ENCODE data around the gene TAS2R30.
"Not testable (repeated sequence)": the region's sequence is repeated elsewhere in the genome, so short reads cannot be mapped to it uniquely, and the experiment has no call there.

Gene TAS2R30

GRCh38 chr12:11134305-11134704 lies at the start of gene TAS2R30:
TSS of gene TAS2R30 (minus strand) at chr12:11134644. CDS start at chr12:11134244, 400 bp downstream.
- DNase-seq = no peak

GRCh38 chr12:11183011-11183410 lies 48.6 kb upstream of the TAS2R30 start:
- no peak for DNase-seq

- no peak for DNase-seq
Observed at GRCh38 chr12:11182529-11182928, 48.1 kb upstream of the TAS2R30 start.

DNA sequence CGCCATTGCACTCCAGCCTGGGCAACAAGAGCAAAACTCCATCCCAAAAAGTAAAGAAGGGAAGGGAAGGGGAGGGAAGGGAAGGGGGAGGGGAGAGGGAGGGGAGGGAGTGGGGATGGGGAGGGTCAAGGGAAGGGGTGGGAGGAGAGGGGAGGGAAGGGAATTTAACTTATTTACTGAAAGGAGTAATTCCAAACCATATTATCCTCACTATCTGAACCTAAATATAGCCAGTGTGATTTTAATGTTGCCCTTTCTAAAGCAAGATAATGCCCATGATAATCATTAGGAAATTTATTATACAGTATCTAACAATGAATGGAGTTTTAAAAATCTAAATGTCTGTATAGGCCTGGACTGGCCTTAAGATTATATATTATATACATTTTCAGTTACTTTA lies 43.8 kb upstream of the TAS2R30 start:
- no peak for DNase-seq

GRCh38 chr12:11174022-11174421 lies 39.6 kb upstream of the TAS2R30 start:
- DNase-seq = no peak

- peak in 1 of 2 donors; percentile 30 for DNase-seq
Observed at GRCh38 chr12:11171969-11172675, 37.7 kb upstream of the TAS2R30 start.

GRCh38 chr12:11171145-11171968 lies 36.9 kb upstream of the TAS2R30 start, which contains the start of gene SMIM10L1:
TSS of gene SMIM10L1 (plus strand) at chr12:11171194. CDS start at chr12:11171357, 163 bp downstream.
- DNase-seq = peak; percentile 62 to 86

DNA sequence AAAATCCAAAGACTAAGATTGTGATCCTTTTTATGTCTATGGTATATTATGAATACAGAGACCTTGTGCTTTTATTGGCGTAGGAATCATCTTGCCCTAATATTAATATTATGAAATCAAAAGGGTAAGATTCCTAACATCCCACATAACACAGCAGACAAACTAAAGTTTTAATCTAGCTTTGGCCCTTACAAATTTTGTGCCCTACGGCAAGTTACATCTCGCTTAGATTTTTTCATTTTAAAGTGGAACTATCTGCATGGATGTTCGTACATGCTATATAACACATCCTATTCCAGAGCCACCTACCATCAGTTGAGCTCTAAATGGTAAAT lies 36.3 kb upstream of the TAS2R30 start:
- DNase-seq = no peak

GRCh38 chr12:11166300-11166699 lies 31.9 kb upstream of the TAS2R30 start:
- DNase-seq = no peak

DNA sequence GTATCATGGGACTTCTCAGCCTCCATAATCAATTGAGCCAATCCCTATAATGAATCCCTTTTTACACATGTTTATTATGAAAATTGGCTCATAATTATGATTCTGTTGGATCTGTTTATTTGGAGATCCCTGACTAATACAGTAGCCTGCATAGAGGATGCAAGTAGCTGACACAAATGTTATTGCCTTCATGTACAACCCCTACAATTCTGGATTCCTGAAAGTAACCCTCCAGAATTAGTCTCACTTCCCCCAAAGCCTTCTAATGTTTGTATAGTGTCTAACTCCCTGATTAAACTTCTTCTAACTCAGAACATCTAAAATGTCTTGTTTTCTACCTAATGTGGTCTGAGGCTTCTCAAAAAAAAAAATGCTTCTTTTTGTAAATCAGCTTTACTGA lies 29.9 kb upstream of the TAS2R30 start:
- no peak for DNase-seq

DNA sequence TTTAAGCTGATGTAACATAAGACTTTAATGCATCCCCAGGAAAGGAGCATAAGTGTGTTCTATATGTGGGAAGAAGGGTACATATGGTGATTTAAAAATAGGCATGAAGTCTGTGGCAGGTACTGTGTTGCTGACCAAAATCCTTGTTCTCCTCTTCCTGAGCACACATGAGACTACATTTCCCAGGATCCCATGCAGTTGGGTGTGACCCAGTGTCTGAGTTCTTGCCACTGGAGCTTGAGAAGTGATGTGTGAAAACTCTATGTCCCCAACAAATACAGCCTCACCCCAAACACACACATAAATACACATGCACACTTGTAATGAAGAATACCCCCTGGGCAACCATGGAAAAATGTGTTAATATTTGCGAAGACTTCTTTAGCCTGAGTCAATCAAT lies 28.1 kb upstream of the TAS2R30 start:
- no peak for DNase-seq

GRCh38 chr12:11158885-11159444 lies 24.5 kb upstream of the TAS2R30 start:
- DNase-seq = no peak

DNA sequence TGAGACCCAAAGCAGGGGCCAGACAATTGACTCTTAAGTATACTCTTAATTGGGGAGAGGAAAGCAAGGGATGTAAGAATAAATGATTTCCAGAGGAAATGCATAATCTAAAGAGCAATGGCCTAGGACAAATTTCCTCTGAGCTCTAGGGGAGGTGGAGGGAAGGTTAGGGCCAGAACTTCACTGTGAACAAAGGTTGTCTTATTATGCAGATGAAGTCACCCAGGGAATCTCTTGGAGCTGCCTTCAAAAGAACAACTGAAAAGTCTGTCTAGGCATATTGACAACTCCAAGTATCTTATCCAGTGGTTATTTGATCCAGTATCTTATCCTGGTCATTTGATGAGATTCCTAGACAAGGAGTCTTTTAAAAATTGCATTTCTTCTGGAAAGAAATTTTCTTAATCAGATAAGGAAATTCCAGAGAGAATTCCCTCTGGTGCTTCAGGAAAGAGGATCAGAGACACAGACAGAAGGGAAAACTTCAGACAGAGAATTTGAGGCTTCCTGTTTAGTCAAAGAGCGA lies 20.0 kb upstream of the TAS2R30 start:
- no peak for DNase-seq

DNA sequence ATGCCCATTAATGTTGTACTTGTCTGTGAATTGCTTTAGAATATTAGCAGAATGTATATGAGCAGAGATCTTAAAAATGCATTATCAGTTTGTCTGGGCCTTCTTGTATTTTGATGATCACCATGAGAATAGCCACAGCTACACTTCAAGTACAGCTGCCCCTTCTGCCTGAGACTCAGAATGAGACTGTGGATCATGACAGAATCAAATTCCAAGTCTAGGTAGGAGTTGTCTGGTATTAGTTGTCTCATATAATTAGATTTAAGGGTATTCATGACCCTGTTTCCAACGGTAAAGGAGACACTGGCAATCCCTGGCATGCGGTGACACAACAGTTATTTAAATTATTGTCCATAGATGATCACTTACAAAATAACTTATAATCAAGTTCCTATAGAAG lies 18.3 kb upstream of the TAS2R30 start:
- no peak for DNase-seq

GRCh38 chr12:11150832-11151231 lies 16.4 kb upstream of the TAS2R30 start:
- no peak for DNase-seq

DNA sequence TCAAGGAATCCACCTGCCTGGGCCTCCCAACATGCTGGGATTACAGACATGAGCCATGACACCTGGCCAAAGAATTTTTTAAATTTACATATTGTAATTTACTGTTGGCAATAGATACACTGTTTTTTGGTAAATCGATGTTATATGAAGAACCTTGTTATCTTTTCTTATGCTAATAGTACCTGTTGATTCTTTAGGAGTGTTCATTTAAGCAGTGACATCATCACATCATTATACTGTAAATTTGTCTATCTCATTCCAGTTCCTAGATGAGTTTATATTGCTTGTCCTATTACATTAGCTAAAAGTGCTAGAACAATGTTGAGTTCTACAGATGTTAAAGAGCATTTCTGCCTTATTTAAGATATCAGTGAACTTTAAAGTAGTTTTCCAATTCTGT lies 13.0 kb upstream of the TAS2R30 start:
- no peak for DNase-seq

DNA sequence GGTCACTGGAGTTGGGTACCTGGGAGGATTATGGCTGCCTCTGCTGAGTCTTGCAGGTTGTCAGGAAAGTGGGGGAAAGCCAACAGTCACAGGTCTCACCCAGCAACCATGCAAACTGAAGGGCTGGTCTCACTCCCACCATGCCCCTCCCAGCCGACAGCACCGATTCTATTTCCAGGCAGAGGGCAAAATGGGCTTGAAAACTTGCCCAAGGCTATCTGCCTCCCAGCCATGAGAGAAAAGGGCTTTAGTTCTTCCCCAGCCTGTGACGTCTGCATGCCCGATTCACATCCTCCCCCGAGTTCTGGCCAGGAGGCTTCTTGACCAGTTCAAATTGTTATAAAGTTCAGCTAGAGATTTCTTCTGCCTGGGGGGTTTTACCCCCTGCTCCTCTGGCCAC lies 9.9 kb upstream of the TAS2R30 start:
- no peak for DNase-seq

- no peak for DNase-seq
Observed at GRCh38 chr12:11143352-11143751, 8.9 kb upstream of the TAS2R30 start.

GRCh38 chr12:11136075-11136474 lies 1.6 kb upstream of the TAS2R30 start:
- no peak for DNase-seq

GRCh38 chr12:11133816-11134215 lies 628 bp downstream of the TAS2R30 start:
- DNase-seq = no peak

GRCh38 chr12:11133162-11133561 lies 1.3 kb downstream of the TAS2R30 start:
- no peak for DNase-seq

DNA sequence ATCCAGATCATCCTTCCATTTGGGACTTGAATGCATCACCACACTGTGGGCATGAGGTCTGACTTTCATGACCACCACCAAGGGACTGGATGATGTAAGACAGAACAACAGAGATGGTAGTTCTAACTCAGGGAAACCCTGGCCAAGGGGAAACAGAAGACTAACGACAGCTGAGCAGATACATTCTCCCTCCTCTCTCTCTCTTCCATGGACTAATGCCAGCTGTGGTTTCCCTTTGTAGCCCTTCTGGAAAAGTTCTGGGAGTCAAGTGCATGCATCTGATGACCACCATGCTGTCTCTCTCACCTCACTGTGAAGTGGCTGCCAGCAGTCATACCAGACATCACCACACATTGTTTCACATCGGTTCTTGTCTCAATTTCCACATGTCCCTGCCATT lies 3.4 kb downstream of the TAS2R30 start:
- no peak for DNase-seq

DNA sequence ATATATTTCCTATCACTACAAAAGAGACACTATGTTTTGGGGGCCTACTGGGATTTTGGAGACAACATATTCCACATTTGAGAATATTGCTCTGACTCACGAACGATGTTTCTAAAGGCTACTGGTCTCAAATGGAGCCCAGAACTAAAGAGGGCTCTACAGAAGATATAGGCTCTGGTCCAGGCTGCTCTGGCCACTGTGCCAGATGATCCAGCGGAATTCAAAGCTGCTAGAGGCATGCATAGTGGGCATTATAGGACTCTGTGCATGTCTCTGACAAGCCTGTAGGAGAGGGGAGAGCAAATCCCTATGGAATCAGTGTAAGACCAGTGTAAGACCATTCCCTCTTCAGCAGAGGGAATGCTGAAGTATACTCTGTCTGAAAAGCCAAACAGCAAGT lies 4.1 kb downstream of the TAS2R30 start:
- DNase-seq = no peak

DNA sequence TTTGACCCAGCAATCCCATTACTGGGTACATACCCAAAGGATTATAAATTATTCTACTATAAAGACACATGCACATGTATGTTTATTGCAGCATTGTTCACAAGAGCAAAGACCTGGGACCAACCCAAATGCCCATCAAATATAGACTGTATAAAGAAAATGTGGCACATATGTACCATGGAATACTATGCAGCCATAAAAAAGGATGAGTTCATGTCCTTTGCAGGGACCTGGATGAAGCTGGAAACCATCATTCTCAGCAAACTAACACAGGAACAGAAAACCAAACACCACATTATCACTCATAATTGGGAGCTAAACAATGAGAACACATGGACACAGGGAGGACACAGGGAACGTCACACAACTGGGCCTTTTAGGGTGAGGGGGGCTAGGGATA lies 20.3 kb downstream of the TAS2R30 start:
- not testable (repeated sequence) for DNase-seq
